HepG2 (cell line): Measurements from ENCODE around the gene CST4. TPM values are rescaled to one million over a fixed set of nuclear protein-coding genes. Genes with fewer than 3 reads are reported as not detected.
"Not testable (repeated sequence)": the region's sequence is repeated elsewhere in the genome, so short reads cannot be mapped to it uniquely, and the experiment has no call there.

Experiments used
- ATAC-seq: fragments of 200-7000 bp; cut with Tn5 transposase; 3 replicates; pipeline ENCODE4 v1.9.1; 2020; ENCODE audit warnings: mild to moderate bottlenecking, moderate library complexity
- BruUV-seq: library from RNA; stranded (reverse); fragments of 400-500 nt; replicated peaks from 2 replicates; lab custom pipeline; 2021; lab: Mats Ljungman, UMichigan
- CTCF ChIA-PET: fragments of 300-600 bp; formaldehyde crosslinking; extraction: SDS; loops from one replicate; lab custom pipeline; 2021; ENCODE audit warnings: low total read pairs, inconsistent platforms, low intra/inter-chr PET ratio; lab: Yijun Ruan, JAX
- POLR2A ChIA-PET: fragments of 350-600 bp; sonication (Branson Sonifier 250); formaldehyde crosslinking; loops from one replicate; lab custom pipeline; 2020; ENCODE audit warnings: antibody characterized with exemption, inconsistent platforms; lab: Yijun Ruan, JAX
- DNase-seq: peaks from one replicate; pipeline ENCODE4 v3.0.0-alpha.2; 2015; ENCODE audit warnings: low spot score
- FAIRE-seq: peaks from 3 replicates; lab custom pipeline; 2011; peaks lifted over from hg19 to GRCh38; lab: Jason Lieb, UNC
- H2AFZ ChIP-seq: one replicate; pipeline ENCODE4 v1.6.1; 2011; ENCODE audit warnings: low read length, inconsistent platforms
- H3K27ac ChIP-seq: fragments of 300-600 bp; 3 replicates; pipeline ENCODE4 v1.8.0; 2011; ENCODE audit warnings: mixed run types, mild to moderate bottlenecking, mixed read lengths, low read length, inconsistent platforms; ENCODE audit not compliant: insufficient read depth; ENCODE audit errors: extremely low read length
- H3K27me3 ChIP-seq, 2 experiments: fragments of 200-600 bp in 1 of 2; 2 replicates in 1 of 2; 3 replicates in 1 of 2; pipeline versions ENCODE4 v1.6.0 to v1.8.0; 2011; ENCODE audit warnings: low read length in 2 of 2, mild to moderate bottlenecking in 2 of 2, moderate library complexity in 2 of 2, inconsistent platforms in 1 of 2; ENCODE audit not compliant: insufficient read depth in 2 of 2, control insufficient read depth in 1 of 2
- H3K36me3 ChIP-seq, 2 experiments: fragments of 200-600 bp in 1 of 2; replicated peaks in 1 of 2; 2 replicates in 1 of 2; 3 replicates in 1 of 2; pipeline versions ENCODE4 v1.5.1 to v1.8.0; 2011; ENCODE audit warnings: low read length in 2 of 2, inconsistent platforms in 1 of 2; ENCODE audit not compliant: insufficient read depth in 2 of 2, control insufficient read depth in 1 of 2
- H3K4me1 ChIP-seq: 2 replicates; pipeline ENCODE4 v1.5.1; 2012; ENCODE audit warnings: low read length, inconsistent platforms; ENCODE audit not compliant: insufficient read depth
- H3K4me2 ChIP-seq: 2 replicates; pipeline ENCODE4 v1.6.0; 2011; ENCODE audit warnings: low read depth, low read length, inconsistent platforms
- H3K4me3 ChIP-seq, 3 experiments: fragments of 200-600 bp in 1 of 3; sonication (generic), shearing (Covaris generic) in 1 of 3; replicated peaks in 1 of 3; 2 replicates each; pipeline ENCODE4 v1.5.1; 2011 to 2016; ENCODE audit warnings: low read length in 3 of 3, inconsistent platforms in 2 of 3, low read depth in 2 of 3, mild to moderate bottlenecking in 2 of 3, control low read depth in 1 of 3, mixed read lengths in 1 of 3; ENCODE audit not compliant: insufficient read depth in 1 of 3
- H3K79me2 ChIP-seq: one replicate; pipeline ENCODE4 v1.6.1; 2011; ENCODE audit warnings: low read length, inconsistent platforms; ENCODE audit not compliant: insufficient read depth
- H3K9ac ChIP-seq: 2 replicates; pipeline ENCODE4 v1.6.0; 2011; ENCODE audit warnings: mild to moderate bottlenecking, low read depth, low read length, inconsistent platforms; ENCODE audit not compliant: insufficient read depth
- H3K9me3 ChIP-seq: 2 replicates; pipeline ENCODE4 v1.5.1; 2012; ENCODE audit warnings: mild to moderate bottlenecking, low read length
- H4K20me1 ChIP-seq: 2 replicates; pipeline ENCODE4 v1.6.0; 2011; ENCODE audit warnings: inconsistent platforms, mild to moderate bottlenecking, low read length, moderate library complexity; ENCODE audit not compliant: insufficient read depth
- ATF5 ChIP-seq: sonication (generic); formaldehyde crosslinking; IDR thresholded peaks from 2 replicates; pipeline ENCODE4 v1.4.0; 2020; ENCODE audit warnings: mild to moderate bottlenecking, low read depth, missing genetic modification reagents
- HNRNPH1 ChIP-seq: fragments of 200-400 bp; formaldehyde crosslinking; optimal IDR thresholded peaks from 2 replicates; pipeline ENCODE3; 2017; ENCODE audit warnings: mild to moderate bottlenecking, low read depth, low read length
- MNT ChIP-seq: fragments of 450-650 bp; IDR thresholded peaks from 2 replicates; pipeline ENCODE4 v1.6.1; 2016
- NFIB ChIP-seq: sonication (generic); formaldehyde crosslinking; IDR thresholded peaks from 2 replicates; pipeline ENCODE4 v1.9.0; 2021; ENCODE audit warnings: missing genetic modification reagents, mild to moderate bottlenecking, borderline replicate concordance
- PBX3 ChIP-seq: sonication (generic); formaldehyde crosslinking; IDR thresholded peaks from 2 replicates; pipeline ENCODE4 v1.8.1; 2023; ENCODE audit warnings: missing genetic modification reagents, inconsistent platforms, borderline replicate concordance
- SATB2 ChIP-seq: sonication (generic); formaldehyde crosslinking; IDR thresholded peaks from 2 replicates; pipeline ENCODE4 v1.5.0; 2020; ENCODE audit warnings: missing genetic modification reagents
- SNAPC2 ChIP-seq: sonication (generic); formaldehyde crosslinking; IDR thresholded peaks from 2 replicates; pipeline ENCODE4 v1.8.1; 2022; ENCODE audit warnings: mild to moderate bottlenecking, missing genetic modification reagents
- YEATS2 ChIP-seq: sonication (generic); formaldehyde crosslinking; IDR thresholded peaks from 2 replicates; pipeline ENCODE4 v1.4.0; 2020; ENCODE audit warnings: missing genetic modification reagents, borderline replicate concordance
- ZIK1 ChIP-seq: sonication (generic); formaldehyde crosslinking; IDR thresholded peaks from 2 replicates; pipeline ENCODE4 v1.5.0; 2020; ENCODE audit warnings: mild to moderate bottlenecking, low read depth, missing genetic modification reagents, borderline replicate concordance
- ZNF468 ChIP-seq: sonication (generic); formaldehyde crosslinking; IDR thresholded peaks from 2 replicates; pipeline ENCODE4 v1.8.0; 2022; ENCODE audit warnings: mild to moderate bottlenecking, moderate library complexity, missing genetic modification reagents
- ZNF564 ChIP-seq: sonication (generic); formaldehyde crosslinking; IDR thresholded peaks from 2 replicates; pipeline ENCODE4 v1.8.1; 2023; ENCODE audit warnings: mild to moderate bottlenecking, missing genetic modification reagents
- WGBS: methylation state at CpG from one replicate; pipeline ENCODE4 v1.1.6; 2017; ENCODE audit warnings: low lambda C conversion rate; 5-methylcytosine and 5-hydroxymethylcytosine counted together
- in situ Hi-C: cut with HindIII; loops from 2 replicates; pipeline ENCODE4 v1.10.0; 2017; ENCODE audit warnings: low pct_unique_long_range_greater_than_20kb; ENCODE audit not compliant: extremely low pct_ligation_motif_present
- intact Hi-C: fragments of 100-400 bp; cut with micrococcal nuclease; formaldehyde crosslinking; loops from one replicate; pipeline ENCODE4 v1.10.0; 2022; ENCODE audit not compliant: unreplicated experiment
- polyA plus RNA-seq, 8 experiments: library from polyadenylated mRNA; depleted of rRNA in 3 of 8; stranded (reverse) in 7 of 8; unstranded in 1 of 8; fragments of >200 nt; fragmentation: Illumina TruSeq in 4 of 8; extraction: Trizol in 4 of 8; gene quantifications; 2 replicates each; pipeline versions ENCODE4 v1.2.1 to v1.2.3, GENCODE V29; 2011 to 2016; ENCODE audit warnings: low read depth in 4 of 8, missing spikeins in 1 of 8, mixed read lengths in 1 of 8; ENCODE audit not compliant: insufficient read depth in 1 of 8
- total RNA-seq, 5 experiments: library from RNA; depleted of rRNA; stranded (reverse); fragments of >200 nt; fragmentation: Illumina TruSeq; extraction: Trizol; gene quantifications; 2 replicates each; pipeline ENCODE4 v1.2.3, GENCODE V29; 2016; ENCODE audit warnings: low read depth in 1 of 5

The CST4 gene
- total and polyA plus RNA-seq, 2 of the 13 experiments (the other 11 are each of a cell fraction or from before 2014, with no cell fraction given) = not detected

- BruUV-seq, H3K27ac ChIP-seq, CTCF ChIA-PET, H3K4me2 ChIP-seq, in situ Hi-C loops, H3K79me2 ChIP-seq, POLR2A ChIA-PET, H3K4me3 ChIP-seq, H3K9me3 ChIP-seq, H4K20me1 ChIP-seq, FAIRE-seq, H3K36me3 ChIP-seq, DNase-seq, H3K27me3 ChIP-seq, H3K9ac ChIP-seq, intact Hi-C loops, H2AFZ ChIP-seq: not testable (repeated sequence)
- peaks cover 23% of the 10 kb centered on the region for H3K4me1 ChIP-seq
- ATAC-seq = peak; percentile 59
- TF ChIP-seq MNT = peak; percentile 93
- 33% methylated on average over 10 of the region's 10 CpGs for WGBS
Measured at GRCh38 chr20:23692725-23693619, 4.1 kb upstream of the CST4 start.

- Histone ChIP-seq H3K9ac (no peak overlapping the region), H3K27me3 (peaks cover 1 to 13% of the 10 kb centered on the region in 2 experiments; a peak in 3 of 5 replicates), H3K79me2 (no peaks in the 10 kb centered on the region), H4K20me1 (no peaks in the 10 kb centered on the region), H3K4me3 (no peak overlapping the region), H3K27ac (no peak overlapping the region), H3K4me2 (no peak overlapping the region), H2AFZ (no peak overlapping the region), H3K4me1 (peaks cover 23% of the 10 kb centered on the region), H3K36me3 (no peaks in the 10 kb centered on the region), H3K9me3 (no peaks in the 10 kb centered on the region)
- intact Hi-C loops (no loop called here), in situ Hi-C loops (no loop called here)
- peak; percentile 46; the same call in 2 of the 3 replicates for ATAC-seq
- no peak for DNase-seq
- FAIRE-seq = no peak
- 21% methylated on average over 3 of the region's 3 CpGs for WGBS
- POLR2A ChIA-PET = interaction anchor here (0.7 kb wide), 1 partner anchor 52 kb away, joined by 4 read pairs; no protein-coding TSS in a partner anchor
- BruUV-seq = no TSS peak
- CTCF ChIA-PET = no interaction called here
- TF ChIP-seq ATF5 (no peak), ZNF564 (CRISPR knock-in tag) (no peak), NFIB (CRISPR knock-in tag) (no peak), ZNF468 (CRISPR knock-in tag) (no peak), SATB2 (CRISPR knock-in tag) (no peak), SNAPC2 (CRISPR knock-in tag) (no peak), YEATS2 (CRISPR knock-in tag) (no peak), PBX3 (CRISPR knock-in tag) (no peak), ZIK1 (CRISPR knock-in tag) (no peak), HNRNPH1 (no peak)
Measured at GRCh38 chr20:23691675-23692074, 2.8 kb upstream of the CST4 start.
